ENCODE data around the gene GNG11. TPM values are rescaled to one million over a fixed set of nuclear protein-coding genes. Genes with fewer than 3 reads are reported as not detected.

GNG11 gene
- total and polyA plus RNA-seq, 2 of the 13 experiments (the other 11 are each of a cell fraction or from before 2014, with no cell fraction given), result not detected

- Histone ChIP-seq H3K79me2 (ENCODE audit: insufficient read depth, low read length) (no peaks in the 10 kb centered on the region), H3K9me3 (ENCODE audit: low read length) (no peaks in the 10 kb centered on the region), H3K4me2 (ENCODE audit: low read depth, low read length) (no peak overlapping the region), H4K20me1 (ENCODE audit: insufficient read depth, low read length) (no peaks in the 10 kb centered on the region), H3K36me3 (replicated peaks in 1 of 2; ENCODE audit: control insufficient read depth in 1 of 2, insufficient read depth in 2 of 2, low read length in 2 of 2) (no peaks in the 10 kb centered on the region), H2AFZ (ENCODE audit: low read length) (no peak overlapping the region), H3K9ac (ENCODE audit: insufficient read depth, low read depth, low read length) (no peak overlapping the region), H3K4me3 (replicated peaks in 1 of 3; ENCODE audit: insufficient read depth in 1 of 3, low read depth in 2 of 3, low read length in 3 of 3) (no peak overlapping the region), H3K4me1 (ENCODE audit: insufficient read depth, low read length) (no peaks in the 10 kb centered on the region), H3K27me3 (ENCODE audit: control insufficient read depth in 1 of 2, insufficient read depth in 2 of 2, low read length in 2 of 2) (0 out of 5 replicates have a peak, but pooled peaks cover 0 to 2% of the 10 kb centered on the region in 2 experiments), H3K27ac (ENCODE audit: extremely low read length, insufficient read depth, low read length) (no peak overlapping the region)
- DNase-seq (ENCODE audit: low spot score) (no peak), ATAC-seq (no peak), FAIRE-seq (no peak)
- 15% methylated on average over 4 of the region's 4 CpGs for WGBS (ENCODE audit: low lambda C conversion rate)
- CTCF ChIA-PET (ENCODE audit: low intra/inter-chr PET ratio, low total read pairs), result no interaction called here
- intact Hi-C loops (cut with micrococcal nuclease; ENCODE audit: unreplicated experiment), result no loop called here
- BruUV-seq (replicated peaks), result no TSS peak
- POLR2A ChIA-PET, result no interaction called here
- in situ Hi-C loops (cut with HindIII; ENCODE audit: extremely low pct_ligation_motif_present, low pct_unique_long_range_greater_than_20kb), result no loop called here
- no peak for TF ChIP-seq EHMT2 (IDR thresholded peaks at IDR 0.05; ENCODE audit: borderline replicate concordance, low read depth, low read length)
- no peak for TF ChIP-seq TOPORS (CRISPR knock-in tag; IDR thresholded peaks at IDR 0.05)
- TF ChIP-seq HNF1B (CRISPR knock-in tag; IDR thresholded peaks at IDR 0.05), result no peak
- TF ChIP-seq KLF13 (CRISPR knock-in tag; IDR thresholded peaks at IDR 0.05), result no peak
- no peak for TF ChIP-seq ONECUT2 (CRISPR knock-in tag; IDR thresholded peaks at IDR 0.05)
- no peak for TF ChIP-seq GABPB1 (CRISPR knock-in tag; IDR thresholded peaks at IDR 0.05)
- no peak for TF ChIP-seq DMAP1 (CRISPR knock-in tag; IDR thresholded peaks at IDR 0.05)
- TF ChIP-seq HMG20A (CRISPR knock-in tag; IDR thresholded peaks at IDR 0.05; ENCODE audit: borderline replicate concordance), result no peak
- TF ChIP-seq ZNF496 (CRISPR knock-in tag; IDR thresholded peaks at IDR 0.05; ENCODE audit: insufficient replicate concordance), result no peak
- TF ChIP-seq HNRNPLL (IDR thresholded peaks at IDR 0.05; ENCODE audit: low read depth, low read length, poor library complexity, severe bottlenecking), result no peak
- TF ChIP-seq MTA1 (CRISPR knock-in tag; IDR thresholded peaks at IDR 0.05; ENCODE audit: borderline replicate concordance), result no peak
- TF ChIP-seq ZNF709 (CRISPR knock-in tag; IDR thresholded peaks at IDR 0.05), result no peak
Measured at GRCh38 chr7:93895859-93896600, 25.5 kb upstream of the GNG11 start.
